HG02973 (cell line): ENCODE data around the gene NPAS2.

Source experiments
- ATAC-seq: cut with Tn5 transposase; IDR thresholded peaks from one replicate; pipeline ENCODE4 v1.9.1; 2021; ENCODE audit warnings: moderate library complexity; ENCODE audit not compliant: unreplicated experiment

Gene NPAS2

DNA sequence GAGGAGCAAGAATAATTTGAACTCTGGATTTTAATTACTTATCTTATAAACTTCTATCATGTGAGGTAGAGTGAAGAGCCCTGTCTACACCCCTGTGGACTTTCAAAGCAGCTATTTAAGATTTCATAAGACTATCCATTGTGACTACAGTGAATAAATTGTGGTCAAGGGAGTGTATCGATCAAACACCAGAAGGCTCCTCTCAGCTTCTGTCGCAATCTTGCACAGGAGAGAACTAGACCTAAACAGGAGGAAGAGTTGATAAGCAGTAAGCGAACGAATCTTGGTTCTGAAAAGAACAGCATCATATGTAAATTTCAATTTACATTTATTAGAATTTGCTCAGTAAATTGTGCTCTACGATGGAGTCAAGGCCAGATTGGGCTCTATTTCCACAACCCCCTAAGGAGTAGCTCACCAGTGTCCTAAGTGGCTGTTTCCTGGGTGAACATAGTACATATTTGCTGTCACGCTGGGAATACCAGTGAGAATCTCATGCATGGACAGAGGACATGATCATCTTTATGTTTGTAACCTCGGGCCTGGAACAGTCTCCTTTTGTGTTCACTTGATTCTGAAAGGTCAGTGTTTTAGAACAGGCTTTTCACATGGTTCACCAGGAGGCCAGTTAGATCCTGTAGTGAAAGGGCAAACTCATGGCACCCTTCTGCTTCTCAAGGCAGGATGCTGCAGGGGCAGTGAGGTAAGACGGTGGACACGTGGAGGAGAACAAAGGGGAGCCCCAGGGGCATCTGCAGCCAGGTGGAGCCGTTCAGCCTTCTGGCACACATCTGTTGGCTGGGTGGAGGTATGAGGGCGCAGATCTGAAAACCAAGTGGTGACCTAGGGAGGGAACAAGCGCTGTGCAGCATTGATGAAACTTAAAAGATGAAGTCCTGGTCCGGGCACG is 33.3 kb downstream of the NPAS2 start:
- ATAC-seq, result no peak

DNA sequence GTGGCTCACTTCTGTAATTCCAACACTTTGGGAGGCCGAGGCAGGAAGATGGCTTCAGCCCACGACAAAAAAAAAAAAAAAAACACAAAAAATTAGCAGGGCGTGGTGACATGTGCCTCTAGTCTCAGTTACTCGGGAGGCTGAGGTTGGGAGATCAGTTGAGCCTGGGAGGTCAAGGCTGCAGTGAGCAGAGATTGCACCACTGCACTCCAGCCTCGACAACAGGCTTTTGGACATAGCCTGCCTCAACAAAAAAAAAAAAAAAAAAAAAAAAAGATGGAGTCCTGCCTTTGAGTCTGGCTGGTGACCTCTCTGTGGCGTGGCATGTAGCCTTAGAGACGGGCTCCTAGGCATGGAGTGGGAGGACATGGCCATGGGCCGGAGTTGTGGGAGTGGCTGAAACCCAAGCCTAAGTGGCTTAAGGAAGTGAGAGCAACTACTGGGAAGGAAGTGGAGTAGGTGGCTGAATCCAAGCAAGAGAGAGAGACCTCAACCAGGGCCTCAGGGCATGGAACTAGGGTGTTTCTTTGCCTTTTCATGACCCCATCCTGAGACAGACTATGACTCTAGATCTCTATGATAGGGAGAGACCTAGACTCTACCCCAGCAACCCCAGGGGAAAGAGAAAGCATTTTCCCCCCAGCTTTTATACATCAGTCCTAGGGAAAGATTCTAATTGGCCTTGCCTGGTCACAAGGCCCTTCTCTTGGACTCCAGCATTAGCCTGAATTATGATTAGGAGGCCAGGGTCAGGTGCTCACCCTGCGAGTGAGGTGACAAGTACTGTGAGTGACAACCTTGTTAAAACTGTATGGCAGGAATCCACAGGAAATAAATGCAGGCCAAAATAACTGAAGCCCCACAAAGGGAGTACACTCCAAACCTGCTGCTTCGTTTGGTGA is 34.2 kb downstream of the NPAS2 start:
- ATAC-seq, result no peak

GRCh38 chr2:100855084-100855483 is 35.1 kb downstream of the NPAS2 start:
- ATAC-seq, result no peak

- no peak for ATAC-seq
These were observed 35.7 kb downstream of the NPAS2 start for GRCh38 chr2:100855606-100856005.

DNA sequence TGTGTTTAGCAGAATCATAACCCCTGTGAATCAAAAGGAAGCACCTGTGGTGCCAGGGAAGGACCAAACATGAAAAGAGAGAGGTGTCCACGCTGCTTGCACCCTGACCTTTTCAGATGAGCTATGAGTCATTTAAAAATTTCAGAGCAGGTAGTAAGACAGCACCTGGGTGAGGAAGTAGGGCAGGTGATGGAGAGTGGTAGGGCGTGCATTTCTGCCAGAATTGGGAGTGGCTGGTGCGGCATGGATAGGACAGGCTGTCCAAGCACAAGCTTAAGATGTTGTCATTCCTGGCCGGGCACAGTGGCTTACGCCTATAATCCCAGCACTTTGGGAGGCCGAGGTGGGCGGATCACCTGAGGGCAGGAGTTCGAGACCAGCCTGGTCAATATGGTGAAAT is 36.8 kb downstream of the NPAS2 start:
- no peak for ATAC-seq

DNA sequence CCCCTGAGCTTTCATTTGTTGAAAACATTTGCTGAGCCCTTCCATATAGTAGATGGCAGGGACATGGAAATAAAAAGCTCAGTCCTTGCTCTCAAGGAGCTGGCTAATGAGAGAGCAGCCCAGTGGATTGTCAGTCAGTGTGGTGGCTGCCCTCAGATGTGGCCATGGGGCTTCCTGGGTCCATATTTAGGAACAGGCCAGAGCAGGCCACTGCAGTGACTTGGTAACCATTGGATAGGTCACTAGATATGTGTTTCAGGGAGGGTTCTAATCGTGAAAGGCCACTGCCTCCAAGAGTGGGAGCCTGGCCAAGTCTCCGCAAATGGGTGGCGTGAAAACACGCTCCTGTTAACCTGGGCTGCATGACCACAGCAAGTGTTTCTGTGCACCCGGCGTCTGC is 37.4 kb downstream of the NPAS2 start:
- ATAC-seq, result no peak

DNA sequence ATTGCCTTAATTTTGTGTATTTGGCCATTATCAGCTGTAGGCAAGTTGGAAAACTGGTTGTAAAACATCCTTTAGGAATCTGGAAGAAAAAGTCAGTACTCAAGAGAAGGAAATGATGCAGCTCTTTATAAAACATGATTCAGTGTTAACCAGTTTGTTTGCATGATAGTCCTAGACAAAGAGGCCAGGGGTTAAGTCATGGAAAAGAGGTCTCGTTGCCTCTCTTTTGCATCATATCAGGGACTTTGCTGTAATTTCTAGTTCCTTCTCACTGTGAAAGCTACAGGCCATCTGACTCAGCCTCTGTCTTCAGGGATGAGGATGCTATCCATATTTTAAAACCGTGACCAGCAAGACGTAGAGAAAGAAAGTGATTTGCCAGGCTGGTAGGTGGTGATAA is 38.0 kb downstream of the NPAS2 start:
- ATAC-seq, result no peak

DNA sequence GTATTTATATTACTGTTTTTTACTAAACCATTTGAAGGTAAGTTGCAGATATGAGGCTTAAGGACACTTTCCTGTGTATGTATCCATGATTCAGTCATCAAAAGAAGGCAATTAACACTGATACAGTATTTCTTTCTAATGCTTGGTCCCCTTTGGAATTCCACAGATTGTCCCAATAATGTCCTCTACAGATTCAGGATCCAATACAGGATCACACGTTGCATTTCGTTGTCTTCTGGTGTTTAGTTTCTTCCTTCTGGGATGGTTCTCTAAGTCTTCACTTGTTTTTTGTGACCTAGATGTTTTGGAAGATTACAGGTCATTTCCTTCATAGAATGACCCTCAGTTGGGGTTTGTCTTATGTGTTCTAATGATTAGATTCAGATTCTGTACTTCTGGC is 40.0 kb downstream of the NPAS2 start:
- no peak for ATAC-seq

DNA sequence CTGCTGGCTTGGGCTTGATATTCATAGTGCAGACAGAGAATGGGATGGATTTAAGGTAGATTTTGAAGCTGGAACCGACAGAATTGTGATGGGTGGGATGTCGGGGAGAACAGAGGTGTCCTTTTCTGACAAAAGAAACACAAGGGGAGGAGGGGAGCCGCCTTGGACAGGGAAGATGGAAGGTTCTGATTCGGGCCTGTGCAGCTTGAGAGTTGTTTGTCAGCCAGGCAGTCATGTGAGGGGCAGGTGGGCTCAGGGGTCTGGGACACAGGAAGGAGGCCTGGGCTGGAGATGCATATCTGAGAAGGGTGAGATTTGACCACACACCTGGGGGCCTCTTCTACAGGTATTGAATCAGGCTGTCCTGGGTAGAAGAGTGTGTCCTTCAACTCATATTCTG is 41.4 kb downstream of the NPAS2 start:
- no peak for ATAC-seq

GRCh38 chr2:100862081-100862480 is 42.1 kb downstream of the NPAS2 start:
- no peak for ATAC-seq

DNA sequence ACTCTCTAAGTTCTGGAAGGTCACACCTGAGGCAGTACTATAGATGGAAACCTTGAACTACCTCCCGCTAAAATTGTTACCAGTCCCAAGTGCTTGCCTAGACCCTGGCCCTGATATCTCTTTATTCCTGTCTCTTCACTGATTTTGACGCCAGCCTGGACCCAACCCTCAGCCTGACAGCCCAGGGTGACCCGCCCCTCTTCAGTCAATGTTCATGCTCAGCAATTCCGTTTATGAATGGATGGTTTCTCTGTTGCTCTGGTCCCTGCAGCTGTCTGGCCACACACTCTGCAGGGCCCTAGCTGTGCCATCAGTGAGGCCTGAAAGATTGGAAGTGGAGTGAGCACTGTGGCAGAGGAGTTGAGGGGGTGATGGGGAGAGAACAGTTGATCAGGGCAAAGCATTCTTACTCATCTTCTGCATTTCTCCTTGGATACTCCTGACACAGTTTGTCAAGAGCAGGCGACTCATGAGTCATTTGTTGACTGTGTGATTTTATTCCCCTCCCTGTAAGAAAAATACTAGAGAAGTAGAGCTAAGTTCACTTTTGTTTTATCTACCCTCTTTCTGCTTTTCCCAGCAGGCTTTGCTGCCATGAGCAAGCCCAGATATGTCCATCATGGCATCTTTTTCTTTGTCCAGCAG is 46.0 kb downstream of the NPAS2 start:
- ATAC-seq, result no peak

GRCh38 chr2:100868083-100868482 is 48.1 kb downstream of the NPAS2 start:
- ATAC-seq, result no peak

DNA sequence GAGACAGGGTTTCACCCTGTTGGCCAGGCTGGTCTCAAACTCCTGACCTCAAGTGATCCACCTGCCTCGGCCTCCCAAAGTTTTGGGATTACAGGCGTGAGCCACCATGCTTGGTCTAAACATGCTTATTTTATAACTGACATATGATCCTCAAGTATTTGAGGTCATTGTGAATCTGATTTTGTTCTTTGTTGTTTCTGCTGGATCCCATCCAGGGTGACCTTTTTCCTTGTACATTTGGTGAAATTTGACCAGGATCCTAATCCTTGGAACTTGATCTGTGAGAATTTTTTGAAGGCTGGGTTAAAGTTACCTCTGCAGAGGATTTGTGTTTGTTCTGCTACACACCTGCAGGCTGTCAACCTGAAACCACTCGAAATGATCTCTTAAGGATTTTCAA is 49.2 kb downstream of the NPAS2 start:
- no peak for ATAC-seq

DNA sequence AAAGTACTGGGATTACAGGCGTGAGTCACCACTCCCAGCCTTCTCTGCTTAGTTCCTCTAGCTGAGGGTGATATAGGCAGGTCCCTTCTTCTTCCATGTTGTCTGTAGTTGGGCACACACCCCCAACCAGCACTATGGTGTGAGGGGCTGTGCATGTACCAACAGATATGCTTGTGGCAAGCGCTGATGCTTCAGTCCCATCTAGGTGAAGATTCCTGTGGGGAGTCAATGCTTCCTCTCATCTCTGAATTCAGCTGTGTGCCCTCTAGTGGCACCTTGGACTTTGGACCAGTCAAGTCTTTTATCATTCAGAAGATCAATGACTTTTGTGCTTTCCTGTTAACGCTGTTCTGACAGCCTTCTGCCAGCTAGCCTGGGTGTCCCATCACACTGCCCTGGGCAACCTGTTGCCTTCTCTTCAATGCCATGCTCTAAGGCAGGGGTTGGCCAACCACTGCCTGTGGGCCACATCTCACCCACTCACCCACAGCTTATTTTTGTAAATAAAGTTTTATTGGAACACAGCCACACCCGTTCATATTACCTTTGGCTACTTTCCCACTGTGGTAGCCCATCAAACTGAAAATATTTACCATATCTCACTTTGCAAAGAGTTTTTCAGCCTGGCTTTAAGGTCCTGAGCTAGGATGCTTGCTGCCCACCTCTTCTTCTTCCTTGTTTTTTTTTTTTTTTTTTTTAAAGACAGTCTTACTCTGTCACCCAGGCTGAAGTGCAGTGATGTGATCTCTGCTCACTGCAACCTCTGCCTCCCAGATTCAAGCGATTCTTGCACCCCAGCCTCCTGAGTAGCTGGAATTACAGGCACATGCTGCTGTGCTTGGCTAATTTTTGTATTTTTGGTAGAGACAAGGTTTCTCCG is 51.0 kb downstream of the NPAS2 start:
- no peak for ATAC-seq

DNA sequence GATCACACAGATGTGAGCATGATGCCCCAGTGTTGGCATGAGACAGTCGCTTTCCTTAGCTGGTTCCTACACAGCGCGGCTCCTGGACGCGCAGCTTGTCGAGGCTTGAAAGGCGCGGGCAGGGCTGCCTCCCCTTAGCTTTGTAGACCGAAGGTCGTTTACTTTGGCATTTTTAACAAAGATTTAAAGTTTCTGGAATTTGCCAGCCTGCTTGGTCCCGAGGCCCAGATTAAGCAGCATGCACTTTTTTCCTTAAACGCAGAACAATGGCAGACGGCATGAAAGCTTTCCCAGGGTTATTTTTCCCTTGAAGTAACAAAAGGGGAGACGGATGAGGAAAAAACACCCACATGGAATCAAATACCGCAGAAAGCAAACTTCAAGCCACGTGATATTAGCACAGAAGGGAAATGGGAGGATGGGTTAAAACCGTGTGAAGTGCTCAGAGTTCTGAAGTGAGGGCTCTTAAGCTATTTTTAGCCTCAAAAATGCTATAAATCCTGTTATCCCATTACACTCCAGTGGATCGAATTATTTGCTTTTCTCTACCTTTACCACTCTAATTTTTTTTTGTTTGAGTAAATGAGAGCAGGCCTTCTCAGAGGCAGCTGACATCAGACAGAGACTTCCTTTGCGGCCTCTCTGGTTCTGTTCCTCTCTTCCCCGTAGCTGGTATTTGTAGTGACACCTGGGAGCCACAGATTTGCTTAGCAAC is 55.7 kb downstream of the NPAS2 start:
- ATAC-seq, result no peak

DNA sequence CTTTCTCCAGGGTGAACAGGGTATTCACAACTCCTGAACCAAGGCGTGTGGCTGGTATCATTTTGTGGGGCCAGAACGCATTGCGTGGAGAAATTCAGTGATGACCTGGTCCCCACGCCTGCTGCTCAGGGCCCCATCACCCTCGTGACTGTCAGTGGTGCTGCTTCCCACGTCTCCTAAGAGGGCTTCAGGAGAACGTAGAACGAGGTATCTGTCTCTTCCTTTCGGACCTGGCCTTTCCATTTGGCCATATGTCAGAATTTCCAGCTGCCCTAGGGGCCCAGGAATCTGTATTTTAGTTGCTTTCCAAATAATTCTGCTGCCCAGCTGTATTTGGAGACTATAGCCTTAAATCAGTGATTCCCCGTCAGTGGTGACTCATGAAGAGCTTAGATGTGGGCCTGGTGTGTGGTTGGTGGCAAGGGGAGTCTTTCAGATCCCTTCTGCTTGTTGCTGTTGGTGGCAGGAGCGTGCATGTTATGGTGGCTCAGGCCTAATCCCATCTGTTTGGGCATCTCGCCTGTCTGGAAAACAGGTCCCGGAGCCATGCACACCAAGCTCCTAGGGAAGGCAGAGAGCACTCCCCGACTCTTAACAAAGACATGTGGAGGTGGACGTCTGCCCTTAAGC is 56.4 kb downstream of the NPAS2 start:
- no peak for ATAC-seq

- no peak for ATAC-seq
These were observed 57.6 kb downstream of the NPAS2 start for GRCh38 chr2:100877555-100877954.

- ATAC-seq, result no peak
These were observed 58.3 kb downstream of the NPAS2 start for GRCh38 chr2:100878000-100878791.

DNA sequence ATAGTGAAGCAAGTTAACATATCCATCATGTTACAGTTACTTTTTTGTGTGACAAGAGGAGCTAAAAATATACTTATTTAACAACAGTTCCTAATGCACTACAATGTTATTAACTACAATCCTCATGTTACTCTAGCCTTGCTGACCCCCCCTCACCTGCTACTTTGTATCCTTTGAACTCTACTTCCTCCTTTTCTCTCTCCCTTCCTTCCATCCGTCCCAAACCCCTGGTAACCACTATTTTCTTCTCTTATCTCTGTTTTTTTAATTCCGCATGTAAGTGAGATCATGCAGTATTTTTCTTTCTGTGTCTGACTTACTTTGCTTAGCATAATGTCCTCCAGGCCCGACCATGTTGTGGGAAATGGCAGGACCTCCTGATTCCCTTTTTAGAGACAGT is 59.4 kb downstream of the NPAS2 start:
- no peak for ATAC-seq
